ENCODE measurements around the gene TAPBP.

TAPBP gene

DNA sequence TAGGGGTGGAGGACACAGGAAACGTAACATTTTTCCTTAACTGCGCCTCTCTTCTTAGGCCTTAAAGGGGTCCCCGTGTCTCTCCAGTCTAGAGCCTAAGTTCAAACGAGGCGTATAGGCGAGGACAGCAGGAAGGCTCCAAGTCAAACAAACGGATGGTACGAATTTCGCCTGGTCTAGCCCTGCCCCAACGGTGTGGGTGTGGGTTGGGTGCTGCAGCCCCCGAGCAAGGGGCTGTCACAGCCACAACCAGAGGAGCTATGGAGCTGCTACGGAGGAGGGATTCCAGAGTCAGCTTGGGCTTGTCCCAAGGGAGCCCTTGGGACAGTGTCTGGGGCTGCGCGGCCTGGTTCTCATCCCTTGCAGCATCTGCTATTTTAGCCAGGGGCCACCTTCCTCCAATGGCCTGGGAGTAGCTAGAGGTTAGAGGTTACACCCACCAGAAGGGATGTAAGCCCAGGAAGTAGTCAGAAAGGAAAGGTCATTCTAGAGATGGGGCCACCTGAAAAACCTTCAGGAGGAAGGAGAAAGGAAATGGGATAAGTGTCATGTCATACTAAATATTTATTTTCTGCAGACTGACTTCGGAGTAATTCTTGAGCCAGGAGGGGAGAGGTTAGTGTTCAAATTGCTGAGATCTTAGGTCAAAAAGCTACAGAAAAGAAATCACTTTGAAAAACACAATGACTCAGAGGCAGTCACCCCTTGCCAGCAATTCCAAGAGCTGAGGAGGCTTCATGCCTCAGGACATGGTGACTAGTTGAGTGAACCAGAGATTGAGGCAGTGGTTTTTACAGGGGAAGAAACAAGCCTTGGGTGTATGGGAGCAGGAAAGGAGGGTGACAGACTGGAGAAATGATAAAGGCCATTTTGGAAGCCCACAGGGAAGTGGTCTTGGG is 63.9 kb downstream of the TAPBP start:
- in situ Hi-C loops (cut with HindIII; ENCODE audit: low sequenced_read_pairs), result loop anchor here (25.0 kb wide), 1 partner anchor 113 kb away; no protein-coding TSS in a partner anchor

Measured in DLD1 (cell line).